Islet precursor cell (in vitro differentiated cells): ENCODE data around the gene TCEANC2.

Source experiments
- DNase-seq: peaks from one replicate; pipeline ENCODE4 v3.0.0-alpha.2; 2018

Gene TCEANC2

DNA sequence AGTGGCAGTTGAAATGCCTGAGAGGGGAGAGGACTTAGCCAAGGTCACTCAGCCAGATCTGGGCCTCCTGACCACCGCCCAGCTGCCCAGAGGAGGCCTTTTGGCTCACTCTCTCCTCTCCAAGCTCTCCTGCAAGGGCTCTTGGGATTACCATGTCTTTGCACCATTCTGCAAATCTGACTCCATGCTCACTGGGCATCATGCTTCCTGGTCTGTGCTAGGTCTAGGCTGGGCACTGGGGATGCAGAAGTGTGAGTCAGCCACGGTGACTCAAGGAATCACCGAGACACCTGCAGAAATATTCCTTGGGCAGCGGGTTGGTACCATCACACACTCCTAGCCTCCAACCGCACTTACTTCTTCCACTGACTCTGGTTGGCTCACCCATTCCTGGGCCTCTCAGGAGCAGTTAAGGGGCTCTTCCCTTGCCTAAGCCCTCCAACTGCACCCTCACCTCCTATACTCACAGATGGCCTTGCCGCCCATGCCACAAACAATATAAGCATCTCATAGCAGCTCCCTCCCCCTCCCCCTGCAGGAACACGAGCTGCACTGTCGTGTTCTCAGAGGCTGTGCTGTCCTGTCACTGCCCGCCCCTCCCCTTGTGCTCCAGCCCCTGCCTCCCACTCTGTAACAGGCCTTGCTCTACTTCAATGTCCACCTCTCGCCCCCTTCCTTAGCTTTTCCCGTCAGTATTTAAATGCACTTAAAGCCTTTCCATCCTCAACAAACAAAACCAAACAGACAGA lies 64.6 kb downstream of the TCEANC2 start:
- no peak for DNase-seq

DNA sequence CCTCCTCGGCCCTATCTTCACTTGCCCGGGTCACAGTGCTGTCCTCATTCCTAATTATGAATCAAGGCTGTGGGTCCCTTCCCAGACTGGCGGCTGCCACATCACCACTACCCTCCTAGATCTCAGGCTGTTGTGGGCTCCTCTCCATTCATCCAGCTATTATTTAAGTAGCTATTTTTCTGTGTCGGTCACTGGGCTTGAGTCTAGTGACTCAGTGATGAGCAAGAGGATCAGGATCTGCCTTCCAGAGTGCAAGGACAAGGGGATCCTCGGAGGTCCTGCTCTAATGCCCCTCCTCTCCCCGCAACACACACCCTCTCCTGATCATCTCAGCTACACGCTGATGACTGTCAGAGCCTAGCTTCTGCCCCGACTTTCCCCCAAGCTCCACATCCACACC lies 65.3 kb downstream of the TCEANC2 start:
- DNase-seq = peak; percentile 73

DNA sequence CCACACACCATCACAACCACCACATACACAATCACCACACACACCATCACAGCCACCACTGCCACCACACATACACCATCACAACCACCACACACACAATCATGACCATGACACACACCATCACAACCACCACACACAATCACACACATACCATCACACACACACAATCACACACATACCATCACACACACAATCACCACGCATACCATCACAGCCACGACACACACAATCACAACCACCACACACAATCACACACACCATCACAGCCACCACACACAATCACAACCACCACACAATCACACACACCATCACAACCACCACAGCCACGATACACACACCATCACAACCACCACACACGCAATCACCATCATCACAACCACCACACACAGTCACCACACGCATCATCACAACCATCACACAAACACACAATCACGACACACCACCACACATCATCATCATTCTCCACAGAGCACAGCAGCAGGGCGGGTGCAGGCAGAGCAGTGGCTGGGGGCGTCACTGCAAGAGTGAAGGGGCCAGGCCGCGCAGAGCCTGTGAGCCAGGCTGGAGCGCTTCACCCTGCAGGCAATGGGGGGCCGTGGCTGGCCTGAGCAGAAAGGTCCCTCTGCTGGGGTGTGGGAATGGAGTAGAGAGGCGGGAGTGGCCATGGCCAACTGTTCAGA lies 66.8 kb downstream of the TCEANC2 start:
- no peak for DNase-seq

DNA sequence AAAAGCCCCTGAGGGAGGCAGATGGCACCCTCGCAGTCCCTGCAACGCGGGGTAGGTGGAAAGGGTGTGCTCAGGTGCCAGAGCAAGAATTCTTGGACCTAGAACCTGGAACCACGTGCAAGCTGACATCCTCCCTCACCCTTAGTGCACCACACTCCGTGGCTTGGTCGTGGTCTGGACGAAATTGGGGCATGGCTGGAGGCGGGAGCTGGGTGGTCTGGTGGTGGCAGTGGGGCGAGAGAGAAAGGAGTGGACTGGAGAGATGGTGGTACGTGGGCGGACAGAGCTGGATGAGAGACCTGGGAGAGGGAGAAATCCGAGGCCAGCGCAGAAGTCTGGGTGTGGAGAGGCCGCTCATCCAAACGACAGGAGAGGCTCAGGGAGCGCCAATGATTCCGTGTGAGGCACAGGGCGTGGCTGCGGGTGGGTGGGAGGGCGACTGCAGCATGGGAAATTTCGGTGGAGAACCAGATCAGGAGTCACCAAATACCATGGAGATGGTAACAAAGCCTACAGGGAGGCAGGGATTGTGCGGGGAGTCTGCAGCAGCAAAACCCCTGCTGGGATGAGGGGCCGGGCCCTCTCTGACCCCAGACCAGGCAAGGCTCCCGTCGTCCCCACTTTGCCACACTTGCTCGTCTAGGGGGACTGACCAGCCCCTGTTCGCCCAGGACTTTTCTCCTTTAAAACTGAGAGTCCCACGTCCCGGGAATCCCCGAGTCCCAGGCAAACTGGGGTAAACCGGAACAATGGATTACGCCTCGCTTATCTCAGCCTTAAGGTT lies 67.5 kb downstream of the TCEANC2 start:
- no peak for DNase-seq

DNA sequence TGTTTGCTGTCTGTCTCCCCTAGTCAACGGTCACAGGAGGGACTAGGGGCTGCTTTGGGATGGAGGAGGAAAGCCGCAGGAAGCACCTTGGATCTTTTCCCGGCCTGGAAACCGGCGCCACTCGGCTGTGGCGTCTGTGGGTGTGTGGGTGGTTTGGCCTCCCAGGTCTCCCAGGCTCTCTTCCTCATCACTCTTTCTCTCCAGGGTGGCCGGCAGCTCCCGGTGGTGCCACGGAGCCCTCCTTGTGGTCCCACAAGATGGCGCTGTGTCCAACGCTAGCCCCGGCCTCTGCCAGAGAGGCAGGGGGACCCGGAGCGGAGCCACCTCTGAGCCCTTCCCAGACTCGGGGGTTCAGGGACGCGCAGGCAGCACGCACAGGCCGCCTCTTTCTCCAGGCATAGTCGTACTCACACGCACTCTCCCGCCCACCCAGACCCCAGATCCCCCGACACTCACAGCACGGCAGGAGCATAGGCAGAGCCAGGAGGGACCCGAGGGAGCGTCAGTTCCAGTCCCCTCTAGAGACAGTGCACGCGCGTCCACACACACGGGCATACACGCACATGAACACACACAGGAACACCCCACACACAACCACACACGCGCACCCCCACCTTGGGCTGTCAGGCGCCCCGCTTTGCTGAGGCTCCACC lies 68.2 kb downstream of the TCEANC2 start:
- peak; percentile 92 for DNase-seq

- no peak for DNase-seq
Measured at GRCh38 chr1:54122135-54122751, 68.8 kb downstream of the TCEANC2 start.

- no peak for DNase-seq
Measured at GRCh38 chr1:54122992-54123391, 69.6 kb downstream of the TCEANC2 start.

DNA sequence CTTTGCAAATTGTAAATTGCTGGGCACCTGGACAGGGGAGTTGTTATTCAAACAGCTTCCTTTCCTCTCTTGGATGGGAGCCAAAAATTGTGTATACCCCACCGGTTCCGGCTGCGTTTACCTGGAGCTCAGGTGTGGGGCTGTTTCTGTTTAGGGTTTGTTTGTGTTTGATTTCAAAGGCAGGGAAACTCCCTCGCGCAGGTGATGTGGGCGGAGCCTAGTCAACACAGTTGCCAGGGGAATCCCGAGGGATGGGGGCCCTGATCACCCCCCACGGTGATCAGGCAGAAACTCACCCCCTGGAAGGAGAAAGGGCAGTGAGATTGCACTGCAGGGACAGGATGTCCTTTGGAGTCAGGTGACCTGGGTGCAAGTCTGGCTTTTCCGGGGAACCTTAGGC lies 71.1 kb downstream of the TCEANC2 start:
- no peak for DNase-seq

DNA sequence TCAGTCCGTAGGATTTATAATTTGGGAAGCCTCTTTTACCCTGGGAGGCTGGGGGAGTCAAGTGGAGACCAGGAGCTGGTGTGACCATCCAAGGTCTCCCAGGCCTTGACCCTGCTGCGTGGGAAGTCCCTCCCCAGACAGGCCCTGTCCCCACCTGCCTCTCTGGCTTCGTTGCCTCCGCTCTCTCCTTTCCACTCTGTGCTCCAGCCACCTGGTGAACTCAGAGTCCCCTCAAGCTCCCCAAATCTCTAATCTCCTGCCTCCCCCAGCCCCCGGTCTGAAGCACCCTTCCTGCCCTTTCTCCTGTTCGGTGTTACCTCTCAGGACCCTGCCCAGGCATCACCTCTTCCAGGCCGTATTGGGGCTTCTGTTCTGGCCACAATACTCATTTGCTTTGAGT lies 71.5 kb downstream of the TCEANC2 start:
- DNase-seq = no peak

DNA sequence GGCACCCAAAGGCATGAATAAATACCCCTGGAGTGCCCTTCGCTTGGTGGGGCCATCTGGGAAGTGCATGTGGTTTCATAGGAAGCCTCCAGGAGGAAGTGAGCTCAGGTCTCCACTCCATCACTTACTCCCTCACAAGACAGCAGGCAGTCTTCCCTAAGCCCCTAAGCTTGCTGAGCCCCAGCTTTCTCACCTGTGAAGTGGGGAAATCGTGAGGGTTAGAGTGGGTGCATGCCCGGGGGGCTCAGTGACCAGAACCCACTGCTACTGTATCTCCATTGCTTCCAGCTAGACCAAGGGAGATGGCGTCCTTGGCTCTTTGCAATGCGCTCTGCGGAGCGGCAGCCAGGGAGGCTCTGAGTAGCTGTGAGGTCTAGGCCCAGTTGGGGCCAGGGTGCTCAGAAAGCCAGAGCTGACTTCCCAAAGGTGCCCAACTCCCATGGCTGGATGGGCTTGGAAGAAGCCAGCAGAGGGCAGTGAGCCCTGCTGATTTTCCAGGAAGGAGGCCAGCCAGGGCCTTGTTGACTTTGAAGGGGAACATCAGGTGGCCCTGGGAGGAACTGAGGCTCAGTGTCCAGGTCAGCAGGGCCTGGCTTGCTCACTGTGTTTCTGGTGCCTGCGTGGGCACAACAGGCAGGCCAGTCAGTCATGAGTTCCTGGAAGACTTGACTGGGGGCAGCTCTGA lies 72.1 kb downstream of the TCEANC2 start:
- peak; percentile 67 for DNase-seq

DNA sequence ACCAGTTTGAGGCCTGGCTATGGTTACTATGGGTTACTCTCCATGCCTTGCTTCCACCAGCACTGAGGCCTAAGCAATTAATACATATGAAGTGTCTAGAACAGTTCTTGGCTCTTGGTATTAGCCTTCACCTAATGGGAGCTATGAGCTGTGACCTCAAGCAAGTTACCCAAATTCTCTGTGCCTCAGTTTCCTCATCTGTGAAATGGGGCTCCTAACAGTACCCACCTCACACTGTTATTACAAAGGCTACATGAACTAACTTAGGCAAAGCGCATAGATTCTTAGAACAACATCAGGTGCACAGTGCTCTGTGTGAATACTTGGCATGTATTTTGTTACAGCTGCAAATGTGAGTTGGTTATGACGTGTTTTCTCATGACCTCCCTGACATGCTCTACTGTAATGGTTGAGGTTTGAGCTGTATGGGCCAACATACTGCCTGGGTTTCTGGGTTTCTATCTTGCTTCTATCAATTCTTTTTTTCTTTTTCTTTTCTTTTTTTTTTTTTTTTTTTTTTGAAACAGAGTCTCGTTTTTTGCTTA lies 72.9 kb downstream of the TCEANC2 start:
- DNase-seq = no peak

DNA sequence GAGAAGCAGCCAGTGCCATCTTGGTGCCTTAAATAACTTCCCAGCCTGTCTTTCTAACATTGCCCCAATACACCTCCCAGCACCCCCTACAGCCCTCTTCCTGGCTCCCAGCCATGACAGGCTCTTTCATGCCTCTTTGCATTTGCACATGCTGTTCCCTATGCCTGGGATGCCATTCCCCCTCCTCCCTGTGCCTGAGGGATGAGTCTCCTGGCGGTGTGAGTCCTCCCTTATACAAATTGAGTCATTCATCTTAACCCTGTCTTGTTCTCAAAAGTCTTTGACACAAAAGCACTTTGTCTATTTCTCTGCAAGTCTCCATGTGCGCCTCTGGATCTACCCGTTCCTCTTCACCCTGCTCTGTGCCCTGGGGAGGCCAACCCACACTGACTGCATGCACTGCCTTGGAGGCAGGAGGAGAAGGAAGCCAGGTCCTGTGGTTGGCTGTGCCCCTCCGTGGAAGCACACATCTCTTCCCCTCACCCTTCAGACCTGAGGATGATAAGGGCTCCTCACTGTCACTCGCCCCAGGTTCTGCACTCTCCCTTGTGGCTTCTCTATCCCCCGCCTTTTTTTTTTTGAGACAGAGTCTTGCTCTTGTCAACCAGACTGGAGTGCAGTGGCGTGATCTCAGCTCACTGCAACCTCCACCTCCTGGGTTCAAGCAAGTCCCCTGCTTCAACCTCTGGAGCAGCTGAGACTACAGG lies 74.3 kb downstream of the TCEANC2 start:
- DNase-seq = no peak

- DNase-seq = no peak
Measured at GRCh38 chr1:54129858-54130257, 76.5 kb downstream of the TCEANC2 start.

GRCh38 chr1:54131419-54131818 lies 78.0 kb downstream of the TCEANC2 start:
- DNase-seq = no peak

- DNase-seq = no peak
Measured at GRCh38 chr1:54132495-54132894, 79.1 kb downstream of the TCEANC2 start.

DNA sequence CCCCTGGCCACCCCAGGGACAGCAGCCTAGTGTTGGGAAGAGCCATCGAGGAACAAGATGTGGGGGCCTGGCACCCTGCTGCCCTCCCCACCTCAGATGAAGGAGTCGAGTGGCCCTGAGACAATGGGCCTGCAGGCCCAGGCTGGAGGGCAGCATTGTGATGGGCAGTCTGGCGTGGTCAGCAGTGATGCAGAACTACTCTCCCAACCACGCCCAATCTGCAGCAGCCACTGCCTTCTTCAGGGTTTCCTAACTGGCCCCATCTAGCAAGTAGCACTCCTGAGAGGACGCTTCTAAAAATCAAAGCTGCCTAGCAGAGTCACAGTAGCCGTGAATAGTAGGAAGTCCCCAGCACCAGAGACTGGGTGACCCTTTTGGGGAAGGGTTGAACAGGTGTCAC lies 80.9 kb downstream of the TCEANC2 start:
- no peak for DNase-seq

- peak; percentile 84 for DNase-seq
Measured at GRCh38 chr1:54135436-54136120, 82.2 kb downstream of the TCEANC2 start.

DNA sequence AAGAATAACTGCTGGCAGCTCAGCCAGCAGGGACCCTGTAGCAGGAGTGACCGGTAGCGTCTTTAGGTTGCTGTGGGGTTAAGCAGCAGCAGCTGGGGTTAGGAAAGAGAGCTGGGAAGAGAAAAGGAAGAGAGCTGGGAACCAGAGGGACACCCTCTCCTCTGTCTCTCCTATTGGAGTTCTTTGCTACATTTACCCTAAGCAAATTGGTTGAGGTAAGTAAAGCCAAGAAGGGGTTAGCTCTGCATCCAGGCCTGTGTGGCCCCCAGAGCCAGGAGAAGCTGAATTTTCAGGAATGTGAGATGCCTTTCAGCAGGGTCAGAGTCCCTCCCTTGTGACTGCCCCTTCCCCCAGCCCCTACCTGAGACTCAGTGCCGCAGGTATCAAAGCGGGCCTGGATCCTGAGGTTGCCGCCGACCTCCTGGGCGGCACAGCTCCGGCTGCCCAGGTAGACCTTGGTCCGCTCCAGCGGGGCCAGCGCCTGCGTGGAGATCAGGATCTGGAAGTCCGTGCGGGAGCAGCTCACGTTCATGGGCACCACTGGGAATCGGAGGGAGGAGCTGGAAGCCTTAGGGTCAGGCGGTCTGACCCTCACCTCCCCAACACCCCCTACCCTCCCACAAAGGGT lies 83.0 kb downstream of the TCEANC2 start:
- DNase-seq = no peak

DNA sequence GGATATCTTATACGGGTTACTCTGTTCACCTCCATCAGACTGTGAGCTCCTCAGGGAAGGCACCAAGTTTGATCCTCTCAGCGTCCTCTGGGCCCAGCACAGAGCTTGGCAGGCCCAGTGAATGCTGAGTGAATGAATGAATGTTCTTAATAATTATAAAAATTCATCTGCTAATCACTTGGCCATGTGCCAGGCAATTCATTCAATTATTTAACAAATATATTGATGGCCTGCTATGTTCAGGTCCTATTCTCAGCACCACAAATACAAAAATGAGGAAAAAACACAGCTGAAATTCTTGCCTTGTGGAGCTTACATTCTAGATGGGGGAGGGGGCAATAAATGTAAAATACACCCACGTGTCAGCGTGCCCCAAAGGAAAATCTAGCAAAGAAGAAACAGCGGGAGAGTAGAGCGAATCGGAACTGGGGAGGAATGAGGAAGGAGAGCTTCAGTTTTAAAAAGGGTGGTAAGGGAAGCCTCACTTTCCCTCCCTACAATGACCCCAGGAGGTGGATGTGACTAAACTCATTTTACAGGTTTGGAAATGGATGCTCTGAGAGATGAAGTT lies 83.6 kb downstream of the TCEANC2 start:
- DNase-seq = no peak
